H1 (cell line): ENCODE measurements around the gene NIM1K. TPM values are rescaled to one million over a fixed set of nuclear protein-coding genes. Genes with fewer than 3 reads are reported as not detected.

Experiments used
- BRCA1 ChIP-seq: IDR thresholded peaks from 2 replicates; pipeline ENCODE4 v1.6.1; 2012; ENCODE audit warnings: low read depth, low read length, improper control_type of control experiment
- EGR1 ChIP-seq: IDR thresholded peaks from 2 replicates; pipeline ENCODE4 v1.6.1; 2011; ENCODE audit warnings: low read depth, low read length, borderline replicate concordance
- RFX5 ChIP-seq: IDR thresholded peaks from 2 replicates; pipeline ENCODE4 v1.6.1; 2011; ENCODE audit warnings: low read depth, low read length, improper control_type of control experiment, borderline replicate concordance
- polyA plus RNA-seq, 7 experiments: library from polyadenylated mRNA; depleted of rRNA in 3 of 7; stranded (reverse) in 5 of 7; unstranded in 2 of 7; fragments of >200 nt in 5 of 7; fragments of 200-250 nt in 2 of 7; gene quantifications; 1 replicate in 5 of 7; 2 replicates in 1 of 7; 4 replicates in 1 of 7; pipeline versions ENCODE4 v1.2.1 to v1.2.3, GENCODE V29; 2011 to 2013; ENCODE audit warnings: missing spikeins in 2 of 7, mixed read lengths in 2 of 7
- total RNA-seq: library from RNA; stranded (reverse); fragmentation: NEBNext Ultra II Directional; extraction: Animal tissue kit (Norgen Biotek cat#: 25700); gene quantifications from 2 replicates; pipeline ENCODE4 v1.2.1, GENCODE V29; 2021

NIM1K gene
- total and polyA plus RNA-seq, 2 of the 8 experiments (the other 6 are each of a cell fraction or from before 2014, with no cell fraction given), result not detected

- TF ChIP-seq BRCA1 (no peak), RFX5 (no peak), EGR1 (no peak)
Measured at GRCh38 chr5:43300112-43300511, 108.1 kb downstream of the NIM1K start (continued).
